Ishikawa (cell line): ENCODE data around the gene SLC38A10.

ENCODE experiments used
- CEBPB ChIP-seq: IDR thresholded peaks from 2 replicates; pipeline ENCODE4 v1.6.1; 2012
- CREB1 ChIP-seq: IDR thresholded peaks from 2 replicates; pipeline ENCODE4 v1.6.1; 2012; ENCODE audit warnings: low read depth
- EGR1 ChIP-seq: IDR thresholded peaks from 2 replicates; pipeline ENCODE4 v1.6.1; 2012
- EP300 ChIP-seq: IDR thresholded peaks from 2 replicates; pipeline ENCODE4 v1.6.1; 2012; ENCODE audit warnings: borderline replicate concordance
- FOXM1 ChIP-seq: IDR thresholded peaks from 2 replicates; pipeline ENCODE4 v1.6.1; 2012; ENCODE audit warnings: low read depth, borderline replicate concordance
- NFIC ChIP-seq: IDR thresholded peaks from 2 replicates; pipeline ENCODE4 v1.6.1; 2012
- RAD21 ChIP-seq: IDR thresholded peaks from 2 replicates; pipeline ENCODE4 v1.6.1; 2012; ENCODE audit warnings: low read depth
- TAF1 ChIP-seq: IDR thresholded peaks from 2 replicates; pipeline ENCODE4 v1.6.1; 2012; ENCODE audit warnings: low read depth, mild to moderate bottlenecking
- TCF12 ChIP-seq: IDR thresholded peaks from 2 replicates; pipeline ENCODE4 v1.6.1; 2012; ENCODE audit warnings: low read depth
- TEAD4 ChIP-seq: IDR thresholded peaks from 2 replicates; pipeline ENCODE4 v1.6.1; 2012
- YY1 ChIP-seq: IDR thresholded peaks from 2 replicates; pipeline ENCODE4 v1.6.1; 2012; ENCODE audit warnings: low read depth
- ZBTB7A ChIP-seq: IDR thresholded peaks from 2 replicates; pipeline ENCODE4 v1.6.1; 2012; ENCODE audit warnings: low read depth
- TF ChIP-seq, protein P1 (sequence below): IDR thresholded peaks from 2 replicates; pipeline ENCODE4 v1.6.1; 2012
- TF ChIP-seq, protein P2 (sequence below): IDR thresholded peaks from 2 replicates; pipeline ENCODE4 v1.6.1; 2012
- TF ChIP-seq, protein P3 (sequence below): IDR thresholded peaks from 2 replicates; pipeline ENCODE4 v1.6.1; 2012; ENCODE audit warnings: low read depth, mild to moderate bottlenecking

SLC38A10 gene

DNA sequence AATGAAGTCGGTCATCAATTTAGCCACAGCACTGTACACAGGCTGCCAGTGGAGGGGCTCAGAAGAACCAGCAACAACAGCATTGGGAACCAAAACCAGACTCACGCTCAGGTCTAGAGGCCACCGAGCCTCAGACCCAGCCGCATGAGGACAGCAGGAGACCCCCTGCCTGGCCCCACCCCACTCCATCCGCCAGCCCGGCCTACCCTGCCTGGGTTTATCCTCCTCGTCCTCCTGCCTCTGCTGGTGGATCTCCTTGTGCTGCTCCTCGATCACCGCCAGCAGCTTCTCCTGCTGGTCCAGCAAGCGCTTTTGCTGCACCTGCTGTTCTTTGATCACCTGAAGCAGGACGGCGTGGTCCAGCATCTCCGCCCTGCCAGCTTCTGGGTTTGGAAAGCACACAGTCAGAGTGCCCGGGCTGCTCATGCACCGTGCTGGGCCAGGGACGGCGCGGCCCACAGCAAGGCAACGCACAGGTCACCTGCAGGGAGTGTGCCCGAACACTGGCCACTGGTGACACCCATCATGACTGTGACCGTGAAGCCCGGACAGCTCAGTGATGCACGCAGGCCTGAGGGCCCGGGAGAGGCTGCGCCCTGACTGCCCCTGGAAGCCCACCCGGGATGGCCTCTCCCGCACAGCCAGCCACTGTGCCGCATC is 48.3 kb downstream of the SLC38A10 start:
- TF ChIP-seq ZBTB7A (no peak), CREB1 (no peak), TEAD4 (no peak), TAF1 (no peak), YY1 (no peak), CEBPB (no peak), EGR1 (no peak), NFIC (no peak)
- TF ChIP-seq, protein P1, sequence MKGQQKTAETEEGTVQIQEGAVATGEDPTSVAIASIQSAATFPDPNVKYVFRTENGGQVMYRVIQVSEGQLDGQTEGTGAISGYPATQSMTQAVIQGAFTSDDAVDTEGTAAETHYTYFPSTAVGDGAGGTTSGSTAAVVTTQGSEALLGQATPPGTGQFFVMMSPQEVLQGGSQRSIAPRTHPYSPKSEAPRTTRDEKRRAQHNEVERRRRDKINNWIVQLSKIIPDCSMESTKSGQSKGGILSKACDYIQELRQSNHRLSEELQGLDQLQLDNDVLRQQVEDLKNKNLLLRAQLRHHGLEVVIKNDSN: no peak
- TF ChIP-seq, protein P2, sequence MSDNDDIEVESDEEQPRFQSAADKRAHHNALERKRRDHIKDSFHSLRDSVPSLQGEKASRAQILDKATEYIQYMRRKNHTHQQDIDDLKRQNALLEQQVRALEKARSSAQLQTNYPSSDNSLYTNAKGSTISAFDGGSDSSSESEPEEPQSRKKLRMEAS: no peak
- TF ChIP-seq, protein P3, sequence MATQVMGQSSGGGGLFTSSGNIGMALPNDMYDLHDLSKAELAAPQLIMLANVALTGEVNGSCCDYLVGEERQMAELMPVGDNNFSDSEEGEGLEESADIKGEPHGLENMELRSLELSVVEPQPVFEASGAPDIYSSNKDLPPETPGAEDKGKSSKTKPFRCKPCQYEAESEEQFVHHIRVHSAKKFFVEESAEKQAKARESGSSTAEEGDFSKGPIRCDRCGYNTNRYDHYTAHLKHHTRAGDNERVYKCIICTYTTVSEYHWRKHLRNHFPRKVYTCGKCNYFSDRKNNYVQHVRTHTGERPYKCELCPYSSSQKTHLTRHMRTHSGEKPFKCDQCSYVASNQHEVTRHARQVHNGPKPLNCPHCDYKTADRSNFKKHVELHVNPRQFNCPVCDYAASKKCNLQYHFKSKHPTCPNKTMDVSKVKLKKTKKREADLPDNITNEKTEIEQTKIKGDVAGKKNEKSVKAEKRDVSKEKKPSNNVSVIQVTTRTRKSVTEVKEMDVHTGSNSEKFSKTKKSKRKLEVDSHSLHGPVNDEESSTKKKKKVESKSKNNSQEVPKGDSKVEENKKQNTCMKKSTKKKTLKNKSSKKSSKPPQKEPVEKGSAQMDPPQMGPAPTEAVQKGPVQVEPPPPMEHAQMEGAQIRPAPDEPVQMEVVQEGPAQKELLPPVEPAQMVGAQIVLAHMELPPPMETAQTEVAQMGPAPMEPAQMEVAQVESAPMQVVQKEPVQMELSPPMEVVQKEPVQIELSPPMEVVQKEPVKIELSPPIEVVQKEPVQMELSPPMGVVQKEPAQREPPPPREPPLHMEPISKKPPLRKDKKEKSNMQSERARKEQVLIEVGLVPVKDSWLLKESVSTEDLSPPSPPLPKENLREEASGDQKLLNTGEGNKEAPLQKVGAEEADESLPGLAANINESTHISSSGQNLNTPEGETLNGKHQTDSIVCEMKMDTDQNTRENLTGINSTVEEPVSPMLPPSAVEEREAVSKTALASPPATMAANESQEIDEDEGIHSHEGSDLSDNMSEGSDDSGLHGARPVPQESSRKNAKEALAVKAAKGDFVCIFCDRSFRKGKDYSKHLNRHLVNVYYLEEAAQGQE: no peak

DNA sequence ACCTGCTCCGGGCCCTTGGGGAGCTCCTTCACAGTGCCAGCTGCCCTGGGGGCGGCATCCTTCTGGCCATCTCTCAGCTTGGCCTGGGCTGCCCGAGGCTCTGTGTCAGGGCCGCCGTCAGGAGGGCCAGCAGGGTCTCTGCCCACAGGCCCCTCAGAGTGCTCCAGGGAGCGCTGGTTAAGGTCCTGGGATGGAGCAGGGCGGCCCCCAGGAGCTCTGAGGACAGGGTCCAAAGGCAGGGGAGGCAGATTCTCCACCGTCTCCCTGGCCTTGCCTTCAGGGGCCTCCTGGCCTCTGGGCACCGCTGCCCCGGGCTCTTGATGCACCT is 48.8 kb downstream of the SLC38A10 start:
- no peak for TF ChIP-seq TAF1
- no peak for TF ChIP-seq CREB1
- no peak for TF ChIP-seq NFIC
- TF ChIP-seq, protein P1: no peak
- TF ChIP-seq TCF12: no peak
- TF ChIP-seq, protein P2: no peak
- no peak for TF ChIP-seq EP300
- no peak for TF ChIP-seq YY1
- TF ChIP-seq, protein P3: no peak
- no peak for TF ChIP-seq RAD21
- no peak for TF ChIP-seq CEBPB
- TF ChIP-seq FOXM1: no peak

DNA sequence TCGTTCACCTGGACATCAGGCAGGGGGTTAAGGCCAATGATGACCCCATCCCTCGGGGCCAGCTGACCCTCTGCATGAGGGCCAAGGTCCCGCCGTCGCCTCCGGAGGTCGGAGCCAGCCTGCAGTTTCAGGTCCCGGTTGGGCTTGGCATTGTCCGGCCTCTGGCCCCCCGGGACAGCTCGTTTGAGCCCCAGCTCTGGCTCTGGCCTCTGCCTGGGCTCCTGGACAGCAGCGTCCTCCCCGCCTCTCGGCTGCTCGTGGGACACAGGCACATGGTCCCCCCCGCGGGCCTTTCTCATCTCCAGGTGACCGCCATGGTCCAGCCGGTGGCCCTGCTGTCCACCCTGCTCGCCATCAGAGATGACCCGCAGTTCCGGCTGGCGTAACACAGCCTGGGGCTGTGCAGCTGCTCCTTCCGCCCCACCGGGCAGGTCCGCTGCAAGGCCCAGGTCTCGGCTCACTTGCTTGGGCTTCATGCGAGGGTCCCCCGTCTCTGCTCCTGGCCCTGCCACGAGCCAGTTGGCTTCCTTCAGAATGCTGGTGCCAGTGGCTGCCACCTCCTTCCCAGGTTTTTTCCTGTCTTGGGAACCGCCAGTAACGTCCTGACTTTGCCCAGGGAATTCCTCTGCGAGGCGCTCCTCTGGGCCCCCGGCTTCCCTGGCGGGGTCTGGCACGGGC is 49.3 kb downstream of the SLC38A10 start:
- no peak for TF ChIP-seq RAD21

DNA sequence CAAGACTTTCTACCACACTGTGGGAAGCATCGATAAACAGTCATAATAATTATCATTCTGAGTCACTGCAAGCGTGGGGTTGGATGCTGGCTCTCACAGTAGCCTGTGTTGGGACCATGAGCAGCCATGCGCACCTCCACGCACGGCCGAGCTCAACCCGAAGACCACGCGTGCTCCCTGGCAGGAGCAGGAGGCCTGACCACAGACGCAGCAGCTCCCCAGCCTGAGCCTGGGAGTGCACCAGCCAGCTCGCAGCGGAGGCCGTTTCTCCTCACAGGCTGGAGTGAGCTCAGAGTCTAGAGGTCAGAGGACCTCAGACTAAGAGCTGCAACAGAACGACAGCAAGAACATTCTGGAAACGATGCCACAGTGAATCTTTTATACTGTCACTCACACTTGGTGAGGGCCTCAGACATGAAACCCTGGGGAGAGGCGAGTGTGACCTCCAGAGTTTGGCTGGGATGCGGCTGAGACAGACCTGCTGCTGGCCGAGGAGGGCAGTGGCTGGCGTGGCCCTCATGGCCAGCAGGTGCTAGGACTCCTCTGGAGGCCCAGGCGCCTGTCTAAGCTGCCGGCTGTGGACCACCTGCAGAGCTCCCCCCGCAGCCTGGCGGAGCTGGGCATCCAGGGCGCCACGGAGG is 50.0 kb downstream of the SLC38A10 start:
- no peak; the same call in 1 of the 2 replicates for TF ChIP-seq EP300
- TF ChIP-seq, protein P3: no peak
- TF ChIP-seq RAD21: no peak
- TF ChIP-seq EGR1: no peak
- TF ChIP-seq ZBTB7A: no peak
- no peak for TF ChIP-seq TEAD4
- no peak for TF ChIP-seq NFIC
- TF ChIP-seq CEBPB: no peak
- TF ChIP-seq, protein P1: no peak
- no peak for TF ChIP-seq TAF1
- TF ChIP-seq, protein P2: no peak
- TF ChIP-seq CREB1: no peak
- TF ChIP-seq YY1: no peak
- TF ChIP-seq TCF12: no peak
- TF ChIP-seq FOXM1: no peak
